Left ventricle myocardium superior (tissue), 1 donor: ENCODE results near the gene KLF13. TPM values are rescaled to one million over a fixed set of nuclear protein-coding genes. Genes with fewer than 3 reads are reported as not detected.
A peak's percentile ranks its signal among the peaks of the same experiment; 100 is the strongest.

Experiments used
- ATAC-seq: fragments of 200-7000 bp; cut with Tn5 transposase; one replicate; pipeline ENCODE4 v1.9.1; 2020; ENCODE audit warnings: mild to moderate bottlenecking, moderate library complexity
- DNase-seq: peaks from one replicate; pipeline ENCODE4 v3.0.0-alpha.2; 2020
- intact Hi-C: fragments of 100-400 bp; cut with micrococcal nuclease; formaldehyde crosslinking; loops from one replicate; pipeline ENCODE4 v1.11.0; 2022
- total RNA-seq: library from RNA; stranded (reverse); fragmentation: NEBNext Ultra II Directional; extraction: Animal tissue kit (Norgen Biotek cat#: 25700); gene quantifications from one replicate; pipeline ENCODE4 v1.2.1, GENCODE V29; 2021
- donor health status: DM: no; HTN: yes; CAD: no; lungs with severe emphysema.

Gene KLF13
- total RNA-seq, 1 donor from 2014 or later, result 85.3 TPM

GRCh38 chr15:31387092-31387478 lies 60.5 kb downstream of the KLF13 start:
- DNase-seq (no peak), ATAC-seq (no peak)
- intact Hi-C loops, result no loop called here

- ATAC-seq (peak; percentile 83), DNase-seq (peak; percentile 87)
- intact Hi-C loops, result no loop called here
Observed at GRCh38 chr15:31387479-31388118, 61.0 kb downstream of the KLF13 start.

GRCh38 chr15:31389576-31389975 lies 62.9 kb downstream of the KLF13 start:
- ATAC-seq, result no peak
- no peak for DNase-seq
- intact Hi-C loops, result no loop called here

- intact Hi-C loops, result loop anchor here (10.0 kb wide), 1 partner anchor 55 kb away; no protein-coding TSS in a partner anchor
- DNase-seq (no peak), ATAC-seq (no peak)
Observed at GRCh38 chr15:31390029-31390428, 63.4 kb downstream of the KLF13 start.

- intact Hi-C loops, result loop anchor here (10.0 kb wide), 1 partner anchor 56 kb away; no protein-coding TSS in a partner anchor
- ATAC-seq, result no peak
- DNase-seq, result no peak
Observed at GRCh38 chr15:31390777-31391486, 64.3 kb downstream of the KLF13 start.

GRCh38 chr15:31391687-31392671 lies 65.3 kb downstream of the KLF13 start:
- peak; percentile 95 for DNase-seq
- peak; percentile 83 for ATAC-seq
- intact Hi-C loops, result loop anchor here (10.0 kb wide), 1 partner anchor 57 kb away; no protein-coding TSS in a partner anchor

GRCh38 chr15:31392761-31393401 lies 66.2 kb downstream of the KLF13 start:
- DNase-seq (peak; percentile 59), ATAC-seq (peak; percentile 9)
- intact Hi-C loops, result loop anchor here (10.0 kb wide), 1 partner anchor 58 kb away; no protein-coding TSS in a partner anchor

GRCh38 chr15:31393444-31394091 lies 66.9 kb downstream of the KLF13 start:
- no peak for ATAC-seq
- DNase-seq, result peak; percentile 52
- intact Hi-C loops, result loop anchor here (10.0 kb wide), 1 partner anchor 59 kb away; no protein-coding TSS in a partner anchor

- intact Hi-C loops, result loop anchor here (10.0 kb wide), 1 partner anchor 62 kb away; no protein-coding TSS in a partner anchor
- ATAC-seq (peak; percentile 90), DNase-seq (peak; percentile 97)
Observed at GRCh38 chr15:31396881-31397560, 70.4 kb downstream of the KLF13 start.

- DNase-seq, result peak; percentile 32
- ATAC-seq, result no peak
Observed at GRCh38 chr15:31397851-31398661, 71.4 kb downstream of the KLF13 start.

GRCh38 chr15:31398677-31399301 lies 72.2 kb downstream of the KLF13 start:
- peak; percentile 36 for DNase-seq
- ATAC-seq, result no peak
- intact Hi-C loops, result loop anchor here (10.0 kb wide), 1 partner anchor 64 kb away; no protein-coding TSS in a partner anchor

More at GRCh38 chr15:31397851-31398661, 71.4 kb downstream of the KLF13 start:
- intact Hi-C loops, result loop anchor here (10.0 kb wide), 1 partner anchor 63 kb away; no protein-coding TSS in a partner anchor

GRCh38 chr15:31399544-31400171 lies 73.0 kb downstream of the KLF13 start:
- no peak for DNase-seq
- ATAC-seq, result no peak
- intact Hi-C loops, result loop anchor here (10.0 kb wide), 1 partner anchor 65 kb away; no protein-coding TSS in a partner anchor

- DNase-seq (no peak), ATAC-seq (no peak)
- intact Hi-C loops, result no loop called here
Observed at GRCh38 chr15:31400222-31400927, 73.7 kb downstream of the KLF13 start.

- intact Hi-C loops, result no loop called here
- ATAC-seq (no peak), DNase-seq (no peak)
Observed at GRCh38 chr15:31401282-31401681, 74.6 kb downstream of the KLF13 start.

- no peak for ATAC-seq
- no peak for DNase-seq
- intact Hi-C loops, result no loop called here
Observed at GRCh38 chr15:31402003-31402402, 75.4 kb downstream of the KLF13 start.
